GM23338 (cell line): ENCODE results near the gene KCNE1. TPM values are rescaled to one million over a fixed set of nuclear protein-coding genes. Genes with fewer than 3 reads are reported as not detected.

Experiments
- ATAC-seq: fragments of 200-7000 bp; cut with Tn5 transposase; 3 replicates; pipeline ENCODE4 v1.9.1; 2020
- DNase-seq: peaks from one replicate; pipeline ENCODE4 v3.0.0-alpha.2; 2015; ENCODE audit warnings: low spot score
- H2AFZ ChIP-seq: fragments of 200-600 bp; sonication (generic); 2 replicates; pipeline ENCODE4 v1.8.0; 2016; ENCODE audit warnings: antibody characterized with exemption, mild to moderate bottlenecking, moderate library complexity
- H3F3A ChIP-seq: fragments of 200-600 bp; sonication (generic); replicated peaks from 2 replicates; pipeline ENCODE4 v1.8.0; 2017; ENCODE audit warnings: antibody characterized with exemption, mixed run types, low read depth
- H3K27ac ChIP-seq: fragments of 200-600 bp; sonication (generic); 2 replicates; pipeline ENCODE4 v1.6.1; 2016; ENCODE audit warnings: low read depth
- H3K27me3 ChIP-seq: fragments of 200-600 bp; sonication (generic); 2 replicates; pipeline ENCODE4 v1.8.0; 2016; ENCODE audit warnings: mild to moderate bottlenecking, mixed run types, moderate library complexity; ENCODE audit not compliant: insufficient read depth
- H3K36me3 ChIP-seq: fragments of 200-600 bp; sonication (generic); 2 replicates; pipeline ENCODE4 v1.8.0; 2016; ENCODE audit warnings: mild to moderate bottlenecking; ENCODE audit not compliant: insufficient read depth
- H3K4me1 ChIP-seq: fragments of 200-600 bp; sonication (generic); 2 replicates; pipeline ENCODE4 v1.8.0; 2016; ENCODE audit warnings: mild to moderate bottlenecking, moderate library complexity; ENCODE audit not compliant: insufficient read depth
- H3K4me2 ChIP-seq: fragments of 200-600 bp; sonication (generic); 2 replicates; pipeline ENCODE4 v1.7.1; 2017; ENCODE audit warnings: mixed run types
- H3K4me3 ChIP-seq: fragments of 200-600 bp; sonication (generic); 2 replicates; pipeline ENCODE4 v1.6.1; 2016; ENCODE audit warnings: mixed run types
- H3K79me2 ChIP-seq: fragments of 200-600 bp; sonication (generic); replicated peaks from 2 replicates; pipeline ENCODE4 v1.8.0; 2017; ENCODE audit warnings: mild to moderate bottlenecking; ENCODE audit not compliant: insufficient read depth
- H3K9me2 ChIP-seq: fragments of 200-600 bp; sonication (generic); 2 replicates; pipeline ENCODE4 v1.8.0; 2017; ENCODE audit not compliant: insufficient read depth
- H4K20me1 ChIP-seq: fragments of 200-600 bp; sonication (generic); replicated peaks from 2 replicates; pipeline ENCODE4 v1.8.0; 2017; ENCODE audit warnings: mild to moderate bottlenecking; ENCODE audit not compliant: insufficient read depth
- H3K27ac Mint-ChIP-seq: 2 replicates; pipeline ENCODE4 v1.8.0; 2020; ENCODE audit warnings: inconsistent platforms, mild to moderate bottlenecking, moderate library complexity, mixed read lengths
- H3K27me3 Mint-ChIP-seq: 3 replicates; pipeline ENCODE4 v1.8.0; 2022; ENCODE audit warnings: low read depth, mild to moderate bottlenecking, moderate library complexity, mixed read lengths, inconsistent platforms; ENCODE audit not compliant: insufficient read depth, poor library complexity
- H3K36me3 Mint-ChIP-seq: 3 replicates; pipeline ENCODE4 v1.8.0; 2021; ENCODE audit warnings: low read depth, mild to moderate bottlenecking, inconsistent platforms, moderate library complexity, mixed read lengths
- H3K4me1 Mint-ChIP-seq: 3 replicates; pipeline ENCODE4 v1.8.0; 2020; ENCODE audit warnings: mild to moderate bottlenecking, inconsistent platforms, mixed read lengths
- H3K4me3 Mint-ChIP-seq: 3 replicates; pipeline ENCODE4 v1.8.0; 2021; ENCODE audit warnings: moderate library complexity, mild to moderate bottlenecking, inconsistent platforms, mixed read lengths
- H3K9me3 Mint-ChIP-seq: 3 replicates; pipeline ENCODE4 v1.8.0; 2020; ENCODE audit warnings: moderate library complexity, mild to moderate bottlenecking, inconsistent platforms, mixed read lengths
- CREB1 ChIP-seq: fragments of 250-450 bp; sonication (Bioruptor Pico); IDR thresholded peaks from 2 replicates; pipeline ENCODE4 v1.5.0; 2020; ENCODE audit warnings: low read depth, mild to moderate bottlenecking, moderate library complexity
- CTCF ChIP-seq, 2 experiments: fragments of 200-600 bp in 1 of 2; sonication (generic) in 1 of 2; conservative IDR thresholded peaks; 2 replicates each; pipeline versions ENCODE4 v1.5.1 to v1.6.1; 2016 to 2017; ENCODE audit warnings: antibody characterized with exemption in 2 of 2, low read depth in 2 of 2, mild to moderate bottlenecking in 2 of 2, moderate library complexity in 1 of 2
- ETS1 ChIP-seq: IDR thresholded peaks from 2 replicates; pipeline ENCODE4 v1.6.1; 2016; ENCODE audit warnings: antibody characterized with exemption
- EZH2 ChIP-seq: fragments of 200-600 bp; sonication (generic); IDR thresholded peaks from one replicate; pipeline ENCODE4 v1.8.0; 2017; ENCODE audit warnings: antibody characterized with exemption, mild to moderate bottlenecking, low read depth; ENCODE audit not compliant: unreplicated experiment
- EZH2phosphoT487 ChIP-seq: fragments of 200-600 bp; sonication (generic); IDR thresholded peaks from one replicate; pipeline ENCODE4 v1.8.1; 2018; ENCODE audit warnings: antibody characterized with exemption; ENCODE audit not compliant: unreplicated experiment
- JUNB ChIP-seq: IDR thresholded peaks from one replicate; pipeline ENCODE4 v1.6.1; 2016; ENCODE audit warnings: antibody characterized with exemption; ENCODE audit not compliant: unreplicated experiment
- NANOG ChIP-seq: IDR thresholded peaks from 2 replicates; pipeline ENCODE4 v1.6.1; 2016; ENCODE audit warnings: antibody characterized with exemption, borderline replicate concordance
- POLR2AphosphoS5 ChIP-seq: IDR thresholded peaks from 2 replicates; pipeline ENCODE4 v1.6.1; 2016; ENCODE audit warnings: antibody characterized with exemption, low read depth
- REST ChIP-seq: IDR thresholded peaks from one replicate; pipeline ENCODE4 v1.6.1; 2018; ENCODE audit warnings: antibody characterized with exemption; ENCODE audit not compliant: unreplicated experiment
- STAT1 ChIP-seq: IDR thresholded peaks from one replicate; pipeline ENCODE4 v1.6.1; 2016; ENCODE audit warnings: antibody characterized with exemption; ENCODE audit not compliant: unreplicated experiment
- ZNF114 ChIP-seq: fragments of 250-450 bp; sonication (Bioruptor Pico); IDR thresholded peaks from 2 replicates; pipeline ENCODE4 v1.5.0; 2020; ENCODE audit warnings: mild to moderate bottlenecking, moderate library complexity
- ZNF331 ChIP-seq: fragments of 250-450 bp; sonication (Bioruptor Pico); IDR thresholded peaks from 2 replicates; pipeline ENCODE4 v1.5.0; 2020; ENCODE audit warnings: low read depth, mild to moderate bottlenecking, moderate library complexity
- ZNF462 ChIP-seq: fragments of 250-450 bp; sonication (Bioruptor Pico); IDR thresholded peaks from 2 replicates; pipeline ENCODE4 v1.5.0; 2020; ENCODE audit warnings: mild to moderate bottlenecking, moderate library complexity
- polyA plus RNA-seq: library from polyadenylated mRNA; unstranded; fragments of >200 nt; fragmentation: Nextera tagmentation; extraction: Ambion mirVana; gene quantifications from 2 replicates; pipeline ENCODE4 v1.2.1, GENCODE V29; 2016
- total RNA-seq: library from RNA; depleted of rRNA; stranded (reverse); fragments of >200 nt; shearing (Covaris generic); gene quantifications from 2 replicates; pipeline ENCODE4 v1.2.3, GENCODE V29; 2014

The KCNE1 gene
- total and polyA plus RNA-seq, 2 experiments from 2014 or later, result 0.07 TPM; not detected in 1

- H3K27me3 ChIP-seq, result no peaks in the 10 kb centered on the region
- no peaks in the 10 kb centered on the region for H3K9me3 Mint-ChIP-seq
- H3K4me1 ChIP-seq, result no peaks in the 10 kb centered on the region
- peaks cover 2% of the 10 kb centered on the region; the same call in 2 of the 3 replicates for H3K4me1 Mint-ChIP-seq
- DNase-seq (no peak), ATAC-seq (no peak)
- H3K36me3 ChIP-seq, result no peaks in the 10 kb centered on the region
- H3K27me3 Mint-ChIP-seq, result no peaks in the 10 kb centered on the region
- H3K79me2 ChIP-seq, result no peaks in the 10 kb centered on the region
- no peak for TF ChIP-seq POLR2AphosphoS5
- no peak for TF ChIP-seq EZH2
- TF ChIP-seq JUNB, result no peak
- TF ChIP-seq REST, result no peak
- TF ChIP-seq ZNF462 (CRISPR knock-in tag), result no peak
- no peak for TF ChIP-seq CTCF (conservative IDR thresholded peaks at IDR 0.05; ENCODE audit: low read depth in 2 of 2)
- no peak for TF ChIP-seq CREB1 (CRISPR knock-in tag)
- TF ChIP-seq EZH2phosphoT487, result no peak
- no peak for TF ChIP-seq ZNF114 (CRISPR knock-in tag)
- no peak for TF ChIP-seq ETS1
- no peak for TF ChIP-seq STAT1
- no peak for TF ChIP-seq ZNF331 (CRISPR knock-in tag)
- TF ChIP-seq NANOG, result no peak
- no peak overlapping the region for H3K4me3 Mint-ChIP-seq
- H2AFZ ChIP-seq, result no peak overlapping the region
- H3K9me2 ChIP-seq, result no peaks in the 10 kb centered on the region
- H3K4me2 ChIP-seq, result no peak overlapping the region
- H3K36me3 Mint-ChIP-seq, result no peaks in the 10 kb centered on the region
- no peaks in the 10 kb centered on the region for H4K20me1 ChIP-seq
- H3K27ac Mint-ChIP-seq, result no peak overlapping the region
- H3K27ac ChIP-seq, result no peak overlapping the region
- H3F3A ChIP-seq, result no peaks in the 10 kb centered on the region
- H3K4me3 ChIP-seq, result no peak overlapping the region
Observed at GRCh38 chr21:34535886-34536285, 23.9 kb upstream of the KCNE1 start.
